ENCODE measurements around the gene TMEM74B. TPM values are rescaled to one million over a fixed set of nuclear protein-coding genes. Genes with fewer than 3 reads are reported as not detected.

Gene TMEM74B
- total RNA-seq, 1 experiment from 2014 or later = 4.9 TPM

DNA sequence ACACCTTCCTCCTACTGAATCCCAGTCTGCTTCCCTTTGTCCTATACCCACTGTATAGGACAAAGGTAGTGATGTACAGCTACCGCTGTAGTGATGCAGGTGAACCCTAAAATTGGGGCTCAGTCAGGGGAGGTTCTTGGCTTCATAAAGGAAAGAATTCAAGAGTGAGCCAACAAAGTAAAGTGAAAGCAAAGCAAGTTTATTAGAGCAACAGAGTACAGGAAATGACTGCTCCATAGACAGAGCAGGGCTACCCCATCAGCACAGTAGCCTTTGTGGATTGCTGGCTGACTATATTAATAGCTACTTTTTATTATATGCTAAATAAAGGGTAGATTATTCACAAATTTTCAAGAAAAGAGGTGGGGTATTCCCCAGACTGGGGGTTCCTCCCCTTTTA lies 15.2 kb upstream of the TMEM74B start:
- no peaks in the 10 kb centered on the region; a peak in 1 of 4 replicates for H3K4me1 Mint-ChIP-seq
- Histone ChIP-seq H2BK5ac (ENCODE audit: insufficient read length, low read length) (no peak overlapping the region), H4K5ac (ENCODE audit: insufficient read length, low read depth, low read length) (no peak overlapping the region), H2BK20ac (ENCODE audit: low read depth, low read length, poor library complexity, severe bottlenecking) (no peak overlapping the region), H4K91ac (ENCODE audit: insufficient read length, low read depth, low read length) (no peak overlapping the region), H2BK120ac (ENCODE audit: low read depth, low read length, poor library complexity, severe bottlenecking) (no peak overlapping the region), H4K8ac (replicated peaks; ENCODE audit: insufficient read length, low read depth, low read length) (no peak overlapping the region), H3T11ph (ENCODE audit: low read length) (no peak overlapping the region), H3K18ac (ENCODE audit: insufficient read length, low read depth, low read length) (no peak overlapping the region), H2BK15ac (ENCODE audit: low read depth, low read length) (no peak overlapping the region), H3K4ac (ENCODE audit: low read depth, low read length) (no peak overlapping the region), H2AFZ (ENCODE audit: low read length) (no peak overlapping the region), H3K27ac (ENCODE audit: insufficient read length, low read depth, low read length) (no peak overlapping the region), H4K20me1 (ENCODE audit: control insufficient read depth, insufficient read depth, insufficient read length) (no peaks in the 10 kb centered on the region), H3K23ac (ENCODE audit: insufficient read length, low read depth, low read length) (no peak overlapping the region), H3K9me3 (ENCODE audit: control insufficient read depth, low read depth, low read length) (no peaks in the 10 kb centered on the region), H3K9ac (ENCODE audit: extremely low read depth, insufficient read length, low read length) (no peak overlapping the region), H3K4me2 (ENCODE audit: insufficient read depth, insufficient read length, low read length) (no peak overlapping the region), H2AK5ac (ENCODE audit: insufficient read length, low read length) (no peak overlapping the region), H3K79me2 (ENCODE audit: insufficient read depth, low read length) (no peaks in the 10 kb centered on the region), H3K79me1 (ENCODE audit: insufficient read depth, low read depth, low read length, poor library complexity, severe bottlenecking) (no peaks in the 10 kb centered on the region), H3K23me2 (ENCODE audit: insufficient read length, low read depth, low read length, poor library complexity, severe bottlenecking) (no peaks in the 10 kb centered on the region), H2BK12ac (ENCODE audit: insufficient read length, low read depth, low read length) (no peak overlapping the region), H3K4me1 (ENCODE audit: insufficient read depth, low read length) (no peaks in the 10 kb centered on the region), H3K56ac (ENCODE audit: insufficient read length, low read depth, low read length) (no peak overlapping the region), H3K27me3 (ENCODE audit: insufficient read depth, low read length) (peaks cover 3% of the 10 kb centered on the region; the same call in 1 of the 2 replicates), H3K14ac (ENCODE audit: insufficient read depth, low read length) (no peak overlapping the region)
- peaks cover 19% of the 10 kb centered on the region for H3K27me3 Mint-ChIP-seq (ENCODE audit: low read depth)
- no peak for DNase-seq
- TF ChIP-seq, protein P1, sequence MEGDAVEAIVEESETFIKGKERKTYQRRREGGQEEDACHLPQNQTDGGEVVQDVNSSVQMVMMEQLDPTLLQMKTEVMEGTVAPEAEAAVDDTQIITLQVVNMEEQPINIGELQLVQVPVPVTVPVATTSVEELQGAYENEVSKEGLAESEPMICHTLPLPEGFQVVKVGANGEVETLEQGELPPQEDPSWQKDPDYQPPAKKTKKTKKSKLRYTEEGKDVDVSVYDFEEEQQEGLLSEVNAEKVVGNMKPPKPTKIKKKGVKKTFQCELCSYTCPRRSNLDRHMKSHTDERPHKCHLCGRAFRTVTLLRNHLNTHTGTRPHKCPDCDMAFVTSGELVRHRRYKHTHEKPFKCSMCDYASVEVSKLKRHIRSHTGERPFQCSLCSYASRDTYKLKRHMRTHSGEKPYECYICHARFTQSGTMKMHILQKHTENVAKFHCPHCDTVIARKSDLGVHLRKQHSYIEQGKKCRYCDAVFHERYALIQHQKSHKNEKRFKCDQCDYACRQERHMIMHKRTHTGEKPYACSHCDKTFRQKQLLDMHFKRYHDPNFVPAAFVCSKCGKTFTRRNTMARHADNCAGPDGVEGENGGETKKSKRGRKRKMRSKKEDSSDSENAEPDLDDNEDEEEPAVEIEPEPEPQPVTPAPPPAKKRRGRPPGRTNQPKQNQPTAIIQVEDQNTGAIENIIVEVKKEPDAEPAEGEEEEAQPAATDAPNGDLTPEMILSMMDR (conservative IDR thresholded peaks at IDR 0.05) = no peak
- WGBS (ENCODE audit: extremely low coverage, insufficient read length, low lambda C conversion rate) = no CpG with 5 or more reads among the region's 1 CpG
- no peaks in the 10 kb centered on the region for H3K36me3 Mint-ChIP-seq (ENCODE audit: insufficient read depth in 1 of 3, low read depth in 3 of 3)
- H3K27ac Mint-ChIP-seq = no peak overlapping the region; a peak in 1 of 7 replicates
- peaks cover 0 to 3% of the 10 kb centered on the region in 2 experiments; a peak in 1 of 5 replicates for H3K9me3 Mint-ChIP-seq
- H3K4me3 Mint-ChIP-seq = no peak overlapping the region

Data from H9 (cell line).